ENCODE data around the gene ADAMTSL3.

ADAMTSL3 gene

DNA sequence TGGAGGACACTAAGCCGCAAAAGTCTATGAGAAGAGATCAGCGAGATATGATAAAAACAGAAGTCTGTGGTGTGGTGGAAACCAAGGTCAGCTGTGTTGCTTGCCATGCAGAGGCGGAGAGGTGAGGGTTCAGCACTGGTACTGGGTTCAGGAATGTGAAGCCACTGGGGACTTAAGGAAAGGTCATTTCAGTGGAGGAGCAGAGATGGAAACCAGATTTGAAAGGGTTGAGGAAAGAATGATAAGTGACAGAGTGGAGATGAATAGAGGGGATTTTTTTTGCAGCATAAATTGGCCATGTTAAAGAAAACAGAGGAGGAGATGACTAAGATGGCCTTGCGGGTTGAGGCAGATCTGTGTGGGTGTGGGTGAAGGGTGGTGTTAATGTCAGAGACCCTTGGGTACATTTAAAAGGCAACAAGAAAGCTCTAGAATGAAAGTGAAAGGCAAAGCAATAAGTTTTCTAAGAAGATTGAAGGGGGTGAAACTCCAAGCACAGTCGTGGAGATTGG is 265.5 kb downstream of the ADAMTSL3 start:
- no peak overlapping the region for H3K4me2 ChIP-seq (ENCODE audit: low read length)
- TF ChIP-seq CTCF (IDR thresholded peaks at IDR 0.05), result no peak
- no peaks in the 10 kb centered on the region for H3K4me1 ChIP-seq
- H3K27ac ChIP-seq, result no peak overlapping the region
- H3K27me3 ChIP-seq (ENCODE audit: control insufficient read depth, insufficient read depth, low read length), result no peaks in the 10 kb centered on the region
- no peaks in the 10 kb centered on the region for H3K9me3 ChIP-seq (ENCODE audit: control insufficient read depth, low read length)
- H3K9ac ChIP-seq, result no peak overlapping the region
- H2AFZ ChIP-seq, result no peak overlapping the region
- no peaks in the 10 kb centered on the region for H3K36me3 ChIP-seq (ENCODE audit: control insufficient read depth, insufficient read depth, low read length)
- H3K4me3 ChIP-seq (ENCODE audit: low read depth, low read length), result no peak overlapping the region
- H3K79me2 ChIP-seq, result no peaks in the 10 kb centered on the region

DNA sequence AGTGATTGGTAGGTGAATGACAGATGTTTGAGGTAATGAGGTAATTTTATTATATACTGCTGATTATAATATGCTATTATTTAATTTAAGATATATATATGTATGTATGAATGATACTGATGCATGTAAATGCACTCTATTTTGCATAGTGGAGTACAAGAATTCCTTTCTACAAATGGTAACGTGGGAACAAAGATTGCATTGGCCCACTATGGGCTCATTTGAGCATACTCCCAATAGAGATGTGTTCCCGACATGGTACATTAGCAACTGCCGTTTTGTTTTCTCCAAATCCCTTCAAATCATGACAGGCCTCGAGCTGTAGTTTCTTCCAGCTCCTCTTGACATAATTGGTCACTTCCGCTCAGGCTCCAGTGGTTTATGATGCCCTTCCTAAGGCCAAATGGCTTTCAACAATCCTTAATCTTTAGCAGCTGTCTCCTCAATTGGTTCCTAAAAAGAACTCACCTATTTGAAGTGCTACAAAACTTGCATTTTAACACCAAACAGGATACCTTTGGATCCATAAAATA is 266.1 kb downstream of the ADAMTSL3 start:
- no peak overlapping the region for H3K4me3 ChIP-seq (ENCODE audit: low read depth, low read length)
- H3K79me2 ChIP-seq, result no peaks in the 10 kb centered on the region
- no peaks in the 10 kb centered on the region for H3K4me1 ChIP-seq
- H3K27me3 ChIP-seq (ENCODE audit: control insufficient read depth, insufficient read depth, low read length), result no peaks in the 10 kb centered on the region
- no peak overlapping the region for H3K4me2 ChIP-seq (ENCODE audit: low read length)
- no peak overlapping the region for H3K9ac ChIP-seq
- H2AFZ ChIP-seq, result no peak overlapping the region
- H3K27ac ChIP-seq, result no peak overlapping the region
- H3K36me3 ChIP-seq (ENCODE audit: control insufficient read depth, insufficient read depth, low read length), result no peaks in the 10 kb centered on the region
- TF ChIP-seq CTCF (IDR thresholded peaks at IDR 0.05), result no peak
- H3K9me3 ChIP-seq (ENCODE audit: control insufficient read depth, low read length), result no peaks in the 10 kb centered on the region

DNA sequence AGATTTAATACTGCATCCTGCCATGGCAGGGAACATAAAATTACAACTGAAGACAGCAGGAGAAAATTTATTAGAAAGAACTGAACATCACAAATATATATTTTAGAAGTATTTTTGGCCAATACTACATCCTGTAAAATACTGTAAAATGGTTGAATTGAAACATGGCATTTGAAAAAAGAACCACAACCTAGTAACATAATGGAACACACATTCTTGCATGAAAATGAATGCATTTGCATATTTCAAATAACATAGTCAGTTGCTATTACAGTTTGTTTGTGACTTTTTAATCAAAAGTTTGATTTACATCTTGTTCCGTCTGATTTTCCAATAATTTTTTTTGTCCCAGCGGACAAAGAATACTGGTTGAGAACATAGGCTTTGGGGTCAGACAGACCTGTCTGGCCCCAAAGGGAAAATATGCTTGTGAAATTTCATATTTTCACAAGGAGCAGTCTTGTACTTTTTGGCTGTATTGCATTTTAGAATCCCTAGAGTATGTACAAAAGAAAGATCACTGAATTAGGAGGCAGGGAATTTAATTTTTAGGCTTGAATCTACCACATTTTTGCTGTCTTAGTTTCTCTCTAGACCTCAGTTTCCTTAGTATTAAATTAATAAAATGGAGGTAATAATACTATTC is 268.8 kb downstream of the ADAMTSL3 start:
- no peak for TF ChIP-seq CTCF (IDR thresholded peaks at IDR 0.05)
- Histone ChIP-seq H3K9me3 (ENCODE audit: control insufficient read depth, low read length) (no peaks in the 10 kb centered on the region), H3K9ac (no peak overlapping the region), H3K79me2 (no peaks in the 10 kb centered on the region), H3K27ac (no peak overlapping the region), H3K4me3 (ENCODE audit: low read depth, low read length) (no peak overlapping the region), H3K27me3 (ENCODE audit: control insufficient read depth, insufficient read depth, low read length) (no peaks in the 10 kb centered on the region), H3K36me3 (ENCODE audit: control insufficient read depth, insufficient read depth, low read length) (no peaks in the 10 kb centered on the region), H3K4me2 (ENCODE audit: low read length) (no peak overlapping the region), H2AFZ (no peak overlapping the region), H3K4me1 (no peaks in the 10 kb centered on the region)

DNA sequence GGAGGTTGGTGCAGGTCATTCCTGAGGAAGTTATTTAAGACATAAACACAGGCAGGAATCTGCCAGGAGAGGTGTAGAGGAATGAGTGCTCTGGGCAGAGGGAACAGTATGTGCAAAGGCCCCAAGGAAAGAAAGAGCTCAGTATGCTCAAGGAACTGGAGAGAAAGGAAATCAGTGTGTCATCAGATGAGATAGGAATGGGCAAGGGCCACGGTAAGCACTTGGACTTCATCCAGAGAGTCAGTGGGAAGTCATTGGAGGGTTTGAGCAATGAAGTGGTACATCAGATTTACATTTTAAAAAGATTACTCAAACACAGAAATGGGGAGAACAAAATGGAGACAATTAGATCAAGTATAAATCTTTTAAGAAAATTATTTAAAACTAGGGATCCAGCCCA is 272.2 kb downstream of the ADAMTSL3 start:
- Histone ChIP-seq H2AFZ (no peak overlapping the region), H3K4me2 (ENCODE audit: low read length) (no peak overlapping the region), H3K27ac (no peak overlapping the region), H3K36me3 (ENCODE audit: control insufficient read depth, insufficient read depth, low read length) (no peaks in the 10 kb centered on the region), H3K9me3 (ENCODE audit: control insufficient read depth, low read length) (no peaks in the 10 kb centered on the region), H3K4me3 (ENCODE audit: low read depth, low read length) (no peak overlapping the region), H3K9ac (no peak overlapping the region), H3K79me2 (no peaks in the 10 kb centered on the region), H3K27me3 (ENCODE audit: control insufficient read depth, insufficient read depth, low read length) (no peaks in the 10 kb centered on the region), H3K4me1 (no peaks in the 10 kb centered on the region)
- no peak for TF ChIP-seq CTCF (IDR thresholded peaks at IDR 0.05)
